ENCODE measurements around the gene EMC1. TPM values are rescaled to one million over a fixed set of nuclear protein-coding genes. Genes with fewer than 3 reads are reported as not detected.

EMC1 gene
- total RNA-seq, 1 donor from 2014 or later, result 63.8 TPM

DNA sequence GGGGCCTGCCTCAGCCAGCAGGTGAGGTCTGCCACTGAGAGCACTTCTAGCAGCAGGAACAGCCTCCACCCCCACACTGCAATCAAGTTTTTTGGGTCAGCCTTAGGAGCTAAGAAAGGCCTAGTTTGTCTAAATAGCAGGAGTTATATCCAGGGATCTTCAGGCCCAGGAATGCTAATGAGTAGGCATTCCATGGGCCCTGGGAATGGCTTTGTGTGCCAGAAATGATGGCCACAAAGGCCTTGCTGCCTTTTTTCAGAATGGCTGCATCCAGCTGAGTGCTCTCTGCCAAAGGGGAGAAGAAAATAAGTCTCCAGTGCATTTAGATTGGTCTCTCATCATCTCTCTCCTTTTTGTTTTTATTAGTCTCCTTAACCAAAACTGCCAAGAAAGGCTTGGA is 3.1 kb upstream of the EMC1 start:
- TF ChIP-seq, protein P1, sequence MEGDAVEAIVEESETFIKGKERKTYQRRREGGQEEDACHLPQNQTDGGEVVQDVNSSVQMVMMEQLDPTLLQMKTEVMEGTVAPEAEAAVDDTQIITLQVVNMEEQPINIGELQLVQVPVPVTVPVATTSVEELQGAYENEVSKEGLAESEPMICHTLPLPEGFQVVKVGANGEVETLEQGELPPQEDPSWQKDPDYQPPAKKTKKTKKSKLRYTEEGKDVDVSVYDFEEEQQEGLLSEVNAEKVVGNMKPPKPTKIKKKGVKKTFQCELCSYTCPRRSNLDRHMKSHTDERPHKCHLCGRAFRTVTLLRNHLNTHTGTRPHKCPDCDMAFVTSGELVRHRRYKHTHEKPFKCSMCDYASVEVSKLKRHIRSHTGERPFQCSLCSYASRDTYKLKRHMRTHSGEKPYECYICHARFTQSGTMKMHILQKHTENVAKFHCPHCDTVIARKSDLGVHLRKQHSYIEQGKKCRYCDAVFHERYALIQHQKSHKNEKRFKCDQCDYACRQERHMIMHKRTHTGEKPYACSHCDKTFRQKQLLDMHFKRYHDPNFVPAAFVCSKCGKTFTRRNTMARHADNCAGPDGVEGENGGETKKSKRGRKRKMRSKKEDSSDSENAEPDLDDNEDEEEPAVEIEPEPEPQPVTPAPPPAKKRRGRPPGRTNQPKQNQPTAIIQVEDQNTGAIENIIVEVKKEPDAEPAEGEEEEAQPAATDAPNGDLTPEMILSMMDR (IDR thresholded peaks at IDR 0.05; ENCODE audit: unreplicated experiment), result no peak
- DNase-seq (ENCODE audit: low spot score in 2 of 2, unreplicated experiment in 2 of 2), result no peak
- H3K27ac Mint-ChIP-seq, result no peak overlapping the region

DNA sequence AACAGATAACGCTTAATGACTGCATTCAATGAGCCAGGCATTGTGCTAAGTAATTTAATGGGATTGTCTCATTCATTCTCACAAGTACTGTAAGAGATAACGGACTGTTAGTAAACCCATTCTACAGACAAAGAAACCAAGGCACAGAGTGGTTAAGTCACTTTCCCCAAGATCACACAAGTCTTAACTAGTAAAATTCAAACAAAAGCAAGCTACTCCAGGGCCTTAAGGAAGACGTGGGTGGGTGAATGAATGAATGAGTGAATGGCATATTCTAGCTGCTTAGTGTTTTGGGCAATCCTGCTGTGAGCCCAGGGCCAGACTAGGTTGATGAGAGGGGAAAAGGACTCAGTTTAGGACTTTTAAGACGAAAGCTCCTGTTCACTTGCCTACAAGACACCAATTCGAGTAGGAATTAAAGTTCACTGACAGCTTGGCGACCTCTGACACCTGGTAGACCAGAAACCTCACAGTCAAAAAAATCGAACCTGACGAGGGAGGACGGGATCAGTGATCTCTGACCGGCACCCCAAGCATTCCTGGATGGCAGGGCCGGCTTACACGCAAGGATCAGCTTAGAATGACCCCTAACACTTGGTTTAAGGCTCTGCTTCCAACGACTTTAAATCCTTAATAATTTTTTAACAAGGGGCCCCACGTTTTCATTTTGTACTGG is 557 bp downstream of the EMC1 start:
- H3K4me1 Mint-ChIP-seq, result peaks cover 26% of the 10 kb centered on the region
- peak overlapping the region; percentile 96 for H3K27ac Mint-ChIP-seq
- peak overlapping the region; percentile 96 for H3K4me3 Mint-ChIP-seq
- H3K36me3 Mint-ChIP-seq, result no peaks in the 10 kb centered on the region
- H3K27me3 Mint-ChIP-seq (ENCODE audit: low read depth), result no peaks in the 10 kb centered on the region
- no peak for DNase-seq (ENCODE audit: low spot score in 2 of 2, unreplicated experiment in 2 of 2)
- TF ChIP-seq, protein P1 (IDR thresholded peaks at IDR 0.05; ENCODE audit: unreplicated experiment), result no peak
- no peaks in the 10 kb centered on the region for H3K9me3 Mint-ChIP-seq

More for the DNA sequence above, 3.1 kb upstream of the EMC1 start:
- Mint-ChIP-seq H3K4me1 (peaks cover 26% of the 10 kb centered on the region), H3K27me3 (ENCODE audit: low read depth) (no peaks in the 10 kb centered on the region), H3K4me3 (no peak overlapping the region), H3K36me3 (peaks cover 8% of the 10 kb centered on the region), H3K9me3 (no peaks in the 10 kb centered on the region)

DNA sequence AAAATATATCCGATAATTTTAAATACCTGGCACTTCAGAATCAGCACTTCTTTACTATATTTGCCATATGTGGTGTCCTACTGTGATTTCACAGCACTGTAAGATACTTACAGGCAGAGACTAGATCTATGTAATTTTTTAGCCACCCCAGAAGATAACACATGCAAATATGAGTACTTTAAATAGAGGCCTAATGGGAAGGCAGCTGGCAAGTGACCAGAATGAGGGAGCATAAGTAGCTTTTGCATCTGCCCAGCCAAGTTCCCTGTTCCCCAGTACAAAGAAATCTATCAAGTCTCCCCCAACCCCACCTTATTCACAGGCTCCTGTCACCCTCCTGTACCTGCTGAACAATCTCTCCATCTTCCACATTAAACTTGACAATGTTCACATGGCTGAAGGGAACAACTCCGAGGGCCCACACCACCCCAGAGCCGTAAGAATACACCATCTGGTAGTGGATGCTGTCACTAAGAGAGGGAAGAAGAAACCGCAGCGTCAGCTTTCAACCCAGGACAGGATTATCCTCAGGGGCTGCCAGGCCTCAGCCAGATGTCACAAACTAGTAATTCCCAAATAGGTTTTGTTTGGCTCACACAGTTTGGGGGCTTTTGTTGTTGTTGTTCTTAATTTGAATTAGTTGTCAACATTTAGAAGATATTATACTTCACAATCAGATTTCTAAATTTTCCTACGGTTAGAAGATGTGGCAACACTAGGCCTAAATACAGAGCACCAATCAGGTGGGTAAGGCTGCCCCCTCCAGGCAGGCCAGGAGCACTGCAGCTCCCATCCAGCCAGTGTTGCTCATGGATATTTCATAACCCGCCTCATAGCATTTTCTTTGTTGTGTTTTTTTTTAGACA is 10.4 kb downstream of the EMC1 start:
- peaks cover 33% of the 10 kb centered on the region for H3K36me3 Mint-ChIP-seq
- no peak overlapping the region for H3K4me3 Mint-ChIP-seq
- peak in 1 of 2 experiments; percentile 64 for DNase-seq (ENCODE audit: low spot score in 2 of 2, unreplicated experiment in 2 of 2)
- H3K27me3 Mint-ChIP-seq (ENCODE audit: low read depth), result no peaks in the 10 kb centered on the region
- no peaks in the 10 kb centered on the region for H3K9me3 Mint-ChIP-seq
- H3K27ac Mint-ChIP-seq, result no peak overlapping the region
- TF ChIP-seq, protein P1 (IDR thresholded peaks at IDR 0.05; ENCODE audit: unreplicated experiment), result peak; percentile 73
- no peaks in the 10 kb centered on the region for H3K4me1 Mint-ChIP-seq

DNA sequence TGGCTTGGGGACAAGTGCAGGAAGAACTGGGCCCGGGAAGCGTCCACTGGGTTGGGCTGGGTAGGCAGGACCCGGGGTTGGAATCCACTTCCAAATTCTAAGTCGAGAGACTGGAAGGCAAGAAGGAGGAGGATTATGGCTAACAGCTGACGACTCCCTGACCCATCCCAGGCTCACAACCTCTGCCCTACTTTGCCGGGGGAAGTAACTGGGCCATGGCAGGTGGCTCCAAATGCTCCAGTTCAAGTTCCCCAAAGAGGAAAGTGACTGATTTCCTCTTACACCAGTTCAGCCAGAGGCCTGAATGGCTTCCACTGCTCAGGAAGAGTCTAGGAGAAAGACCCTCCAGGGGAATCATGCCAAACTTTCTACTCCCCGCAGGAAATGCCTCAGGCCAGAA is 11.4 kb downstream of the EMC1 start:
- H3K36me3 Mint-ChIP-seq, result peaks cover 33% of the 10 kb centered on the region

DNA sequence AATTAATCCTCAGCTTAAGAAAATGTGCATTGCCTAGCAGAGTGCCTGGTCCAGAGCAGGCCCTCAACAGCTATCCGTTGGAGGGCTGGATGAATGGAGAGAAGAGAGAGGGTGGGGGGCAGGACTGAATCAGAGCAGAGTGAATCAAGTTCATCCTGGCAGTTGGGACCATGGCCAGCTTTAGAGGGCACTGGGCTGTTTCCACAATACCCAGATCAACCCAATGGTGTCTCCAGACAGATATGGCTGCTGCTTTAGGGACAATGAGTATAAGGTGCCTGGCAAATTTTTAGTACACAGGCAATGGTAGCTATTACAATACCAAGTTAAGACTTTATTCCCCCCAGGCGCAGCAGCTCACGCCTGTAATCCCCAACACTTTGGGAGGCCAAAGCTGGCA is 17.1 kb downstream of the EMC1 start:
- TF ChIP-seq, protein P1 (IDR thresholded peaks at IDR 0.05; ENCODE audit: unreplicated experiment), result no peak
- H3K27me3 Mint-ChIP-seq (ENCODE audit: low read depth), result no peaks in the 10 kb centered on the region
- H3K9me3 Mint-ChIP-seq, result no peaks in the 10 kb centered on the region
- H3K27ac Mint-ChIP-seq, result no peak overlapping the region
- no peak for DNase-seq (ENCODE audit: low spot score in 2 of 2, unreplicated experiment in 2 of 2)
- H3K36me3 Mint-ChIP-seq, result peaks cover 38% of the 10 kb centered on the region
- no peaks in the 10 kb centered on the region for H3K4me1 Mint-ChIP-seq
- no peak overlapping the region for H3K4me3 Mint-ChIP-seq

More for the DNA sequence above, 11.4 kb downstream of the EMC1 start:
- DNase-seq (ENCODE audit: low spot score in 2 of 2, unreplicated experiment in 2 of 2), result no peak
- TF ChIP-seq, protein P1 (IDR thresholded peaks at IDR 0.05; ENCODE audit: unreplicated experiment), result no peak
- H3K27ac Mint-ChIP-seq, result no peak overlapping the region
- no peak overlapping the region for H3K4me3 Mint-ChIP-seq
- no peaks in the 10 kb centered on the region for H3K27me3 Mint-ChIP-seq (ENCODE audit: low read depth)
- H3K4me1 Mint-ChIP-seq, result no peaks in the 10 kb centered on the region
- no peaks in the 10 kb centered on the region for H3K9me3 Mint-ChIP-seq

Measured in mesothelial cell of epicardium (in vitro differentiated cells).